ENCODE data around the gene SLC6A5.

The SLC6A5 gene

DNA sequence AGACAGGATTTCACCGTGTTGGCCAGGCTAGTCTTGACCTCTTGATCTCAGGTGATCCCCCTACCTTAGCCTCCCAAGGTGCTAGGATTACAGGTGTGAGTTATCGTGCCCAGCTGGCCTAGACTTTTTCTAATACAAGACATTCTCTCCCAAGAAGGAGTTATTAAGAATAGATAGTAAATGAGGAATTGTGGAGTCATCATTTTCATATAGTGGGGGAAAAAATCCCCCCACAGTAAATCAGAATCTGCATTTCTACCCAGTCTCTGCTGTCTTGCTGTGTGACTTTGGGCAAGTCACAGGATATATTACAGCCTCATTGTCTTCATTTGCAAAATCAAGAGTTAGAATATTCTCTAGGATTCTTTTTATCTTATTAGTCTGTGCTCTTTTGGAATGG is 21.6 kb downstream of the SLC6A5 start:
- no peak for DNase-seq (ENCODE audit: low read depth in 2 of 2)

- no peak for DNase-seq (ENCODE audit: low read depth in 2 of 2)
These were observed 22.3 kb downstream of the SLC6A5 start for GRCh38 chr11:20621679-20622078.

- no peak for DNase-seq (ENCODE audit: low read depth in 2 of 2)
These were observed 23.8 kb downstream of the SLC6A5 start for GRCh38 chr11:20623252-20623651.

DNA sequence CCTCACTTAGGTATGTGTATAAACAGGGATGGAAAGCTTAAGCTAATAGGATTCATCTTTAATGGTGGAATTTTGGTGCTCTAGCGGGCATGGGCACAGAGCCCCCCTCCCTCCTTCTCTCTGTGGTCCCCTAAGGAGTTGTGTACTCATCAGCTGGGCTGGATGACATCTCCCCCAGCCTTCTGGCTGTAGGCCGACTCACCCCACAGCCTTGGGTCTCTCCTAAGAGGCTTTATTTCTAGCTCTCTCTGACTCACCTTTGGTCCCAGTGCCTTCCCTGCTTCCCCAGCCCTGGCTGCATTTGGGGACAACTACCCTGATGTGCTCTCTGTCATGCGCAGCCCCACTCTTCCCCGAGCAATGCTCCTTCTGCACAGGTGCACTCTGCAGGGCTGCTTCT is 26.9 kb downstream of the SLC6A5 start:
- DNase-seq (ENCODE audit: low read depth in 2 of 2) = no peak

DNA sequence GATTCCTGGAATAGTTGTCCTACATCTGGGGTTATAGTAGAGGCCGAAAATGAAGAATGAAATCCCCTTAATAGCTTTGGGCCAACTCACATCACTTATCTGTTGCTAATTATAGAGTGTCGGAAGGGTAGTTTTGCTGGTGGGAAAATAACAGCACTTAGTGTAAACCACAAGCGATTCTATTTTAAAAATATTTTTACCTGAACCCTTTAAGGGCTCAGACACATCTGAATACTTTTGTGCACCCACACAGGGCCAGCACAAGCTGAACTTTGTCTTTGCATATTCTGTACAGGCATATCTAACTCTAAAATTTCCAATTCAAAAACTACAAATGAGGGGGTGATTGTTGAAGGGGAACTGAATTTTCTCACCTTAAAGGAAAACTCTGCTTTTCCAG is 27.6 kb downstream of the SLC6A5 start:
- no peak for DNase-seq (ENCODE audit: low read depth in 2 of 2)

GRCh38 chr11:20627701-20628100 is 28.3 kb downstream of the SLC6A5 start:
- DNase-seq (ENCODE audit: low read depth in 2 of 2) = no peak

GRCh38 chr11:20631519-20632168 is 32.2 kb downstream of the SLC6A5 start:
- DNase-seq (ENCODE audit: low read depth in 2 of 2) = no peak

DNA sequence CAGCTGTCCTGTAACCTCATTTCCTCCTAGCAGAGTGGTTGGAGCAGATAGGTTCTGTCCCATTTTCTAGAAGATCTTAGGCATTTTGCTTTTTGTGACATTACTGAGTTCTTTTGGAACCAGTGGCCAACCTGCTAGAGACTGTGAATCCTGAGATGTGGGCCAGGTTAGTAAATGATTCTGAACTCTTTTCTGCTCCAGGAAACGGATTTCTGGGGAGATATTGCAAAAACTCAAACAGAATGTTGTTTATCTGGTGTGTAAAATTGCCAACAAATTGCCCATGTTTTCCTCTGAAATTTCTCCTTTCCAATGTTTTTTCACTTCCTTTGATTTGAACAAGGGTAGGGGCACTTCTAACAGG is 32.7 kb downstream of the SLC6A5 start:
- no peak for DNase-seq (ENCODE audit: low read depth in 2 of 2)

- no peak for DNase-seq (ENCODE audit: low read depth in 2 of 2)
These were observed 34.6 kb downstream of the SLC6A5 start for GRCh38 chr11:20634044-20634443.

DNA sequence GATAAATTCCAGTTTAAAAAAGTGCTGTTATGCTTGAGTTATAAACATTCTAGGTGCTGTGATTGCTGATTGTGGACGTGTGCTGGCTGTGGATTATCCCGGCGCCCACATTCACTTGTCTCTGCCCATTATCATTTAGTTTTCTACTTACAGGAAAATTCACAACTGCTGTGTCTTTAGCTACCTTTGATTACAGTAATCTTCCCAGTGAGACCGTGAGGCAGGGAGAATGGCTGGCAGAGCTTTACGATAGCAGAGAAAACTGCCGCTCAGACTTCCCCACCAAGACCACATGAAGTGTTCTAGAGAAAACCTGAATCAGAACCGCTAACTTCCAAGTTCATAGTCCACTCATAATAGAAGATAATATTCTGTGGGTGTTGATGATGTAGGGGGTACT is 35.4 kb downstream of the SLC6A5 start:
- no peak for DNase-seq (ENCODE audit: low read depth in 2 of 2)

DNA sequence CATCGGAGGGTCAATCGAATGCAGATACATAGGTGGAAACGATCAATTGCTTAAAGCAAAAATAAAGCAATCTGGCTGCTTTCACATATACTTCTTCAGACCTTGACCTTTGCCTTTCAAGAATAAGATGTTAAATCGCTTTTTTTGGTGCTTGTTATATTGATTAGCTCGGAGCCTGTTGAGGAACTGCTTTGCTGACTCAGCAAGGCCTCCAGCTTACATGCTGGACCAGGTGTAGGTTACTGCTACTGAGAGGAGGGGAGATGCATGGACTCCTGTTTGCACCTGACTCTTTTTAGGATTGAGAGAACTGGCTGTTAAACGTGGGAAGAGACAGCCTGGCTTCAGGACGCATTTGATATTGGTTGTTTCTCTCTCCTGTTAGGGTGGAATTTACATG is 38.7 kb downstream of the SLC6A5 start:
- DNase-seq (ENCODE audit: low read depth in 2 of 2) = no peak

GRCh38 chr11:20639688-20640087 is 40.3 kb downstream of the SLC6A5 start:
- DNase-seq (ENCODE audit: low read depth in 2 of 2) = no peak

GRCh38 chr11:20640401-20640800 is 41.0 kb downstream of the SLC6A5 start:
- DNase-seq (ENCODE audit: low read depth in 2 of 2) = no peak

DNA sequence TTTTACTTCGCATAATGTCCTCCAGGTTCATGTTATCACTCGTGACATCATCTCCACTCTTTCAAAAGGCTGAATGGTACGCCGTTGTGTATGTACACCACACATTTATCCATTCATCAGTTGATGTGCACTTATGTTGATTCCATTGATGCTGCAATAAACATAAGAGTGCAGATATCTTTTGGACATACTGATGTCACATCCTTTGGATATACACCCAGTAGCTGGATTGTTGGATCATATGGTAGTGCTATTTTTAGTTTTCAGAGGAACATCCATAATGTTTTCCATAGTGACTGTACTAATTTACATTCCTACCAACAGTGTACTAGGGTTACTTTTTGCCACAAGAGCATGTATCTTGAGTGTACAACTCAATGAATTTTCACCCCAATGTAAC is 45.0 kb downstream of the SLC6A5 start:
- DNase-seq (ENCODE audit: low read depth in 2 of 2) = no peak

- DNase-seq (ENCODE audit: low read depth in 2 of 2) = peak in 1 of 2 donors; percentile 15
These were observed 48.7 kb downstream of the SLC6A5 start for GRCh38 chr11:20647976-20648565.

- no peak for DNase-seq (ENCODE audit: low read depth in 2 of 2)
These were observed 52.9 kb downstream of the SLC6A5 start for GRCh38 chr11:20652150-20652806.

DNA sequence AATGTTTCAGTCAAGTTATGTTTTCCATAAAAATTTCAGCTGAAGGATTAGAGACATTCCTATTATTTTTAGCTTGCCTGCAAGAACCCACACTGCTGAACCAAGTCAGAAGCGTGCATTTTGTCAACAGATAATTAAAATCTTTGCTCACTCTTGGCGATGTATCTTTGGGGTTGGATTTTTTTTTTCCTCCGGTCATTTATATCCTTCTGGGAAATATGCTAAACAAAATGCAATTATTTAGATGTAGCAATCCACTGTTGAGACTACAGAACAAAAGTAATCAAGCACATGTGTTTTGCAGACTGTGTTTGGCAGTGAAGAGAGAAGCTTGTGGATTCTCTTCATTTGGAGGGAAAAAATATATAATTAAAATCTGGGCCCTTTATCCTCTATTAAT is 54.6 kb downstream of the SLC6A5 start:
- no peak for DNase-seq (ENCODE audit: low read depth in 2 of 2)

- no peak for DNase-seq (ENCODE audit: low read depth in 2 of 2)
These were observed 57.5 kb downstream of the SLC6A5 start for GRCh38 chr11:20656901-20657300.

DNA sequence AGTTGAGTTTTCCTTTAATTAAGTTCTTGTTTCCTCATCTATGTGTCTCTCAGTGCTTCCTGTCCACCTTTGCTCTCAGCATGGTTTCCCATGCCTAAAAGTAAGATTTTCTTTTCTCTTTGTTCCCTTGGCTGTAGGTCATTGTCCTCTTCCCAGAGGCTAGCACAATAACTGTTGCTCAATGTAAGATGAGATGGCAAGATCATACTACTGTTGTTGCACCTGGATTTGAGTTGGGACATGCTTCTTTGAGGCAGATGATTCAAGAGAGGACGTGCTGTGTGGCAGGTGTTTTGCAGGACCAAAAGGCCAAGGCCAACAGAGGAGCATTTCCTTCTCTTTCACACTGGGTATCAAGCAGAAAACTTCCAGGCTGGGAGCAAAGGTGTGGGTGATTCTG is 58.7 kb downstream of the SLC6A5 start:
- no peak for DNase-seq (ENCODE audit: low read depth in 2 of 2)

DNA sequence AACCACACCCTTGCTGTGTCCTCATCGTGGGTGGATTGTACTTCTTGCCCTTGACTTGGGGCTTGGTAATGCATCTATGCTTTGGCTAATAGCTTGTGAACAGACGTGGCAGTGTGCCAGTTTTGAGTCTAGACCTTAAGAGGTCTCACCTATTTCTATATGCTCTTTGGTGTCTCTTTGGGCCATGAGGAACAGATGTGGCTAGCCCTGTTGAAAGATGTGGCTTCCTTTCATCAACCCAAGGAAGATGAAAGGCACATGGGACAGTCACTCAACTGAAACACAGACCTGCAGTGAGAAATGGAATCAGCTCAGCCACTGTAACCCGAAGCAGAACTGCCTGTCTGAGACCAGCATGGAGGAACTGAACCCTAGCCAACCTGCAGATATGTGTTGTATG is 62.0 kb downstream of the SLC6A5 start:
- no peak for DNase-seq (ENCODE audit: low read depth in 2 of 2)

DNA sequence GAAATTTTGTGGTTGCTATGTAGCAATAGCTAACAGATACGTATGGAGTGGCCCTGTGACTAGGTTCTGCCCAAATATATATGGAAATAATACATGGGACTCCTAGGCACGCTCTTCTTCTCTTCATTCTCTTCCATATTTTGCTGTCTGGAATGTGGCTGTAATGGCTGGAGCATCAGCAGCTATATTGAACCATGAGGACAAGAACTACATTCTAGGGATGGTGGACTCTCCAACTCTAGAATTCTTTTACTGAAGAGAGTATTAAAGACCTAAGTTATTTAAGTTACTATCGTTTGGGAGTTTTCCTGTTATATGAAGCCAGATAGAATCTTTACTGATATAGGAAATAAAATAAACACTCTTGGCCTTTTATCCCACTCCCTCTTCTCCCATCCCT is 62.4 kb downstream of the SLC6A5 start:
- DNase-seq (ENCODE audit: low read depth in 2 of 2) = no peak

DNA sequence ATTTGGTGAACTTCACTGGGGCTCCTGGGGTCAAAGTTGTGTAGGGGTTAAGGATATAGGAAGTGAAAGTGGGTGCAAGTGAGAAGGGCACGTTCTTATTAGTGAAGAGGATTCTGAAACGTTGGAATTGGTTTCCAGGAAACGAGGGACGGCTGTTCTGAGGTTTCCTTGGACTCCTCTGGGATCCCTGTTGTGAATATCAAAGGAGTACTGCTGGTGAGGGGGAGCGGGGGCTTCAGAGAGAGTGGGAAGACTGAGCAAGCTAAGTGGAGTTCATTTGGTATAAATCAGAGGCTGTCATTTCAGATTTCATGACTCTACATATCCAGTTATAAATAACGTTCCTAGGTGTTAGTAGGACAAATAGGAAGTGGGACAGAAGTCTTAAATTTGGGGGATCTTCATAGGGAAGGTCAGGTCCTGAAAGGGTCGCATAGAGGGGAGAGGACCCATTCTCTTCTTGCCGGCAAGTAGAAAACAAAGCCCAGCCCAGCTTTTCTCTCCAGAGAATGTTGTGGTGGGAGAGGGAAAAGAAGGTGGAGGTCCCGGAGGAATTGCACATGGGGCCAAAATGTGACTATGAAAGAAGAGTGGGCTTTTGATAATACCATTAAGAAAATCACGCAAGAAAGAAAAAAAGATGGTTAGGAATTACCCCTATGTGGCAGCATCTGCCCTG is 68.9 kb downstream of the SLC6A5 start:
- no peak for DNase-seq (ENCODE audit: low read depth in 2 of 2)
